RWPE2 (cell line): ENCODE measurements around the gene NEU2.

ENCODE experiments used
- ATAC-seq: fragments of 200-7000 bp; cut with Tn5 transposase; 3 replicates; pipeline ENCODE4 v1.9.1; 2021; ENCODE audit warnings: low read depth
- DNase-seq: peaks from one replicate; pipeline ENCODE4 v3.0.0-alpha.2; 2020; ENCODE audit warnings: low spot score
- H3K27ac ChIP-seq: fragments of 450-650 bp; 2 replicates; pipeline ENCODE4 v1.5.1; 2017; ENCODE audit warnings: mild to moderate bottlenecking; ENCODE audit not compliant: poor library complexity, severe bottlenecking
- H3K27me3 ChIP-seq: fragments of 250-450 bp; sonication (Bioruptor Pico); 2 replicates; pipeline ENCODE4 v1.5.1; 2021; ENCODE audit warnings: mild to moderate bottlenecking, moderate library complexity; ENCODE audit not compliant: insufficient read depth, poor library complexity, severe bottlenecking
- H3K36me3 ChIP-seq: fragments of 250-450 bp; sonication (Bioruptor Pico); 2 replicates; pipeline ENCODE4 v1.5.1; 2020; ENCODE audit warnings: low read depth, mild to moderate bottlenecking, moderate library complexity
- H3K4me1 ChIP-seq: fragments of 250-450 bp; sonication (Bioruptor Pico); 2 replicates; pipeline ENCODE4 v1.5.1; 2021; ENCODE audit warnings: mild to moderate bottlenecking, moderate library complexity; ENCODE audit not compliant: insufficient read depth, poor library complexity, severe bottlenecking
- H3K4me3 ChIP-seq: fragments of 250-450 bp; sonication (Bioruptor Pico); 2 replicates; pipeline ENCODE4 v1.5.1; 2021; ENCODE audit warnings: mild to moderate bottlenecking, moderate library complexity; ENCODE audit not compliant: severe bottlenecking
- H3K9me3 ChIP-seq: fragments of 250-450 bp; sonication (Bioruptor Pico); 2 replicates; pipeline ENCODE4 v1.5.1; 2021; ENCODE audit warnings: mild to moderate bottlenecking, moderate library complexity; ENCODE audit not compliant: severe bottlenecking
- TF ChIP-seq, protein P1 (sequence below): fragments of 450-650 bp; IDR thresholded peaks from one replicate; pipeline ENCODE4 v1.5.1; 2017; ENCODE audit warnings: mild to moderate bottlenecking, moderate library complexity; ENCODE audit not compliant: poor library complexity, severe bottlenecking

NEU2 gene

DNA sequence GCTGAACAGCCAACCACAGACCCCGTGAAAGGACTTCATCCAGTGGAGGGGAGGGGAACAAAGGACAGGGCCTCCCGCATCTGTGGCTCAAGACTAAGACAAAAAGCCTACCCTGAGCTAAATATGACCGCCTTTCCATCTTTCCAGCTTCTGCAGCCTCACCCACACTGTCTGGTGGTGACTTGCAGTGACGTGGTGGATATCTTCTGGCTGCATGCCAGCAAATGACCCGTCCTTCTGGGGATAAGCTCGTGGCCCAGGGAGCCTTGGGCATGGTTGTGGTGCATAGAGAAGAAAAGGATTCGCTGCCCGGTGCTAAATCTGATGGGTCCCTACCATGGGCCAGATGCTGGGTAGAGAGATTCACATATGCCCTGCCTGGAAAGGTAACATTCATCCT lies 10.7 kb upstream of the NEU2 start:
- H3K27ac ChIP-seq, result no peak overlapping the region
- H3K9me3 ChIP-seq, result no peaks in the 10 kb centered on the region
- H3K4me1 ChIP-seq, result peaks cover 9% of the 10 kb centered on the region
- DNase-seq, result no peak
- TF ChIP-seq, protein P1, sequence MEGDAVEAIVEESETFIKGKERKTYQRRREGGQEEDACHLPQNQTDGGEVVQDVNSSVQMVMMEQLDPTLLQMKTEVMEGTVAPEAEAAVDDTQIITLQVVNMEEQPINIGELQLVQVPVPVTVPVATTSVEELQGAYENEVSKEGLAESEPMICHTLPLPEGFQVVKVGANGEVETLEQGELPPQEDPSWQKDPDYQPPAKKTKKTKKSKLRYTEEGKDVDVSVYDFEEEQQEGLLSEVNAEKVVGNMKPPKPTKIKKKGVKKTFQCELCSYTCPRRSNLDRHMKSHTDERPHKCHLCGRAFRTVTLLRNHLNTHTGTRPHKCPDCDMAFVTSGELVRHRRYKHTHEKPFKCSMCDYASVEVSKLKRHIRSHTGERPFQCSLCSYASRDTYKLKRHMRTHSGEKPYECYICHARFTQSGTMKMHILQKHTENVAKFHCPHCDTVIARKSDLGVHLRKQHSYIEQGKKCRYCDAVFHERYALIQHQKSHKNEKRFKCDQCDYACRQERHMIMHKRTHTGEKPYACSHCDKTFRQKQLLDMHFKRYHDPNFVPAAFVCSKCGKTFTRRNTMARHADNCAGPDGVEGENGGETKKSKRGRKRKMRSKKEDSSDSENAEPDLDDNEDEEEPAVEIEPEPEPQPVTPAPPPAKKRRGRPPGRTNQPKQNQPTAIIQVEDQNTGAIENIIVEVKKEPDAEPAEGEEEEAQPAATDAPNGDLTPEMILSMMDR, result no peak
- no peaks in the 10 kb centered on the region for H3K36me3 ChIP-seq
- ATAC-seq, result no peak
- H3K27me3 ChIP-seq, result no peaks in the 10 kb centered on the region
- no peak overlapping the region for H3K4me3 ChIP-seq

DNA sequence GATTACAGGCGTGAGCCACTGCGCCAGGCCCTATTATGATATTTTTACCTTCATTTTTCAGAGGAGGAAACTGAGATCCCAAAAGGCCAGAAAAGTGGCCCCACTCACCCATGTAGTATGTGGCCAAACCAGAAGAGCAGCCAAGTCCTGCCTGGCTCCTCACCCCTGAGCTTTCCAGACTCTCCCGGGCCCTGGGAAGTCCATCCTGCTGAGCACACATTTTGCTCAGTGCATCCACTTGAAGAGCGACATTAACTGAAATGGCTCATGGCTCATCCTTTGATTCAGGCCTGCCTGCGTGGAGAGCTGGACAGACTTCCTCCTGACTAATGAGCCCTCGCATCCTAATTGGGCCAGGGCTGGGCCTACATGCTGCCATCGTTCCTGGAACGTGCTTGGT lies 9.9 kb upstream of the NEU2 start:
- H3K4me3 ChIP-seq, result no peak overlapping the region
- H3K36me3 ChIP-seq, result no peaks in the 10 kb centered on the region
- H3K4me1 ChIP-seq, result peaks cover 12% of the 10 kb centered on the region
- TF ChIP-seq, protein P1, result no peak
- ATAC-seq, result no peak
- H3K9me3 ChIP-seq, result no peaks in the 10 kb centered on the region
- DNase-seq, result no peak
- H3K27me3 ChIP-seq, result no peaks in the 10 kb centered on the region
- no peak overlapping the region for H3K27ac ChIP-seq

DNA sequence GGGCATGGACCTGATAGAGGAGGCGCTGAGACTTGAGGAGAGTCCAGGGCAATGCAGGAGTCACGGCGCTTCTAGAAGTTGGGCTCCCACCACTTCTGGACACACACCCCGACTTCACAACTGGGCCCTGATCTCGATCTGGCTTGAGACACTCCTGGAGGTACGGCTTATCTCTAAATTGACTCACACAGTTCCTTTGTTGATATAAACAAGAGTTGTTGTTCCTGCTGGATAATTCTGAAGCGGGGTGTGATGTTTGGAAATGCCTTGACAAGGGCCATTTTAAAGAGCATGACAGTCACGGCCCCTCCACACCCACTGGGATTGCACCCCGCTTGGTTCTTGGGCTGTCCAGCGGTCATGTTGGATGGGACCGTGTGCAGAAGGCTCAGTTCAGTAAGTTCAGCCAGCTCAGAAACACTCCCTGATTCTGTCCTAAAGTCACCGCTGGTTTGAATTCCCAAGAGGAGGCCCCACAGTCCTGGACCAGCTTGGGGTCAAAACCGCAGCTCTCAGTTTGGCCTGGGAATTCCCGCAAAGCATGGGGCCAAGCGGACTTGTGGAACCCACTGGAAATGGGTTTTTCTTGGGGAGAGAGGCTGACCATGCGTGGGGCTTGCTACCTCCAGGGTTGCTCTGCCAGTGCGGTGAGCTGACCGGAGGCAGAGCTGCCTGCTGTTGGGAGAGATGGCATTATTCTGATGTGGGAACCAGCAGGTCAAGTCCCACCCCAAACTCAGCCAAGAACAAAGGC lies 9.3 kb upstream of the NEU2 start:
- Histone ChIP-seq H3K27ac (no peak overlapping the region), H3K4me1 (peaks cover 12% of the 10 kb centered on the region), H3K9me3 (no peaks in the 10 kb centered on the region), H3K27me3 (no peaks in the 10 kb centered on the region), H3K4me3 (no peak overlapping the region), H3K36me3 (no peaks in the 10 kb centered on the region)
- DNase-seq (no peak), ATAC-seq (no peak)
- TF ChIP-seq, protein P1, result no peak

DNA sequence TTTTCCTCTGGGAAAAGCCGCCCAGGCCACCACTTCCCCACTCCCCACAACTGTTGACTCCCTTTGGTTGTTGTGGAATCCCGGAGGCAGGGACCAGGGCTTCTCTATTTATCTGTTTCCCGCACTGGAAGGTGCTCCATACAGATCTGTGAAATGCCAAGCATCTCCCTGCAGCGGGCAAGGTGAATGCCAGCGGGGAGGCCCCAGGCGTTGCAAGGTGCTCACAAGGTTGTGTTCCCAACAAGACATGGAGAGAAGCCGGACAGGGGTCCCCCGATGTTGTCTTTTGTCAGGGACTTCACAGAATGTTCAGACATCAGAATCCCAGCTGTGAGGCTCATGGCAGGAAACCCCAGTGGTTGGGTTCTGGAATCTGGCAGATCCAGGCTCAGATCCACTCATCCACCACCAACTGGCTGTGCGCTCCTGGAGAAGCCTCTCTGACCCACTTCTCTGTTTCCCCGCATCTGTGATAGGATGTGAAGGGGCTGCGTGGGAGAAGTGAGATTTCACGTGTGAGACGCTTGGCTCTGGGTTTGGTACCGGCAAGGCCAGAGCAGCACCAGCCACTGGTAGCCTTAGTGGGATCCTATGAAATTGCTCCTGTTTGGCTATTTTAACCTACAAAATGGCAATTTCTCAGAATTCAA lies 8.6 kb upstream of the NEU2 start:
- H3K4me3 ChIP-seq, result no peak overlapping the region
- H3K4me1 ChIP-seq, result peaks cover 15% of the 10 kb centered on the region
- H3K27me3 ChIP-seq, result no peaks in the 10 kb centered on the region
- H3K36me3 ChIP-seq, result no peaks in the 10 kb centered on the region
- H3K9me3 ChIP-seq, result no peaks in the 10 kb centered on the region
- ATAC-seq (no peak), DNase-seq (no peak)
- H3K27ac ChIP-seq, result no peak overlapping the region
- TF ChIP-seq, protein P1, result no peak

DNA sequence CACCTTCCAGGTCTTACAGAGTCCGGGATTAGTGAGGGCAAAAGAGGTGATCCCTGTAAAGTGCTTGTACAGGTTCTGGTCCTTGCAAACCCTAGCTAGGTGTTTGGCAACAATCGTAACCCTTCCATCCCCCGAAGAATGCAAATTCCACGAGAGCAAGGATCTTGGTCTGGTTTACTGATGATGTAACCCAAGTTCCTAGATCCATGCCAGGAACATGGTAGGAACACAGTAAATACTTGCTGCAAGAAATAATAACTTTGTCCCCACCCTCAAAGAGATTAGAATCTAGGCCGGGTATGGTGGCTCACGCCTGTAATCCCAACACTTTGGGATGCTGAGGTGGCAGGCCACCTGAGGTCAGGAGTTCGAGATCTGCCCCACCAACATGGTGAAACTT lies 6.8 kb upstream of the NEU2 start:
- no peak for ATAC-seq

More for the DNA sequence above, 6.8 kb upstream of the NEU2 start:
- DNase-seq, result no peak
- Histone ChIP-seq H3K9me3 (no peaks in the 10 kb centered on the region), H3K4me1 (peaks cover 30% of the 10 kb centered on the region), H3K27me3 (no peaks in the 10 kb centered on the region), H3K27ac (peak overlapping the region; percentile 39), H3K36me3 (no peaks in the 10 kb centered on the region), H3K4me3 (no peak overlapping the region)
- TF ChIP-seq, protein P1, result no peak
